ENCODE results near the gene SF3A1.

DNA sequence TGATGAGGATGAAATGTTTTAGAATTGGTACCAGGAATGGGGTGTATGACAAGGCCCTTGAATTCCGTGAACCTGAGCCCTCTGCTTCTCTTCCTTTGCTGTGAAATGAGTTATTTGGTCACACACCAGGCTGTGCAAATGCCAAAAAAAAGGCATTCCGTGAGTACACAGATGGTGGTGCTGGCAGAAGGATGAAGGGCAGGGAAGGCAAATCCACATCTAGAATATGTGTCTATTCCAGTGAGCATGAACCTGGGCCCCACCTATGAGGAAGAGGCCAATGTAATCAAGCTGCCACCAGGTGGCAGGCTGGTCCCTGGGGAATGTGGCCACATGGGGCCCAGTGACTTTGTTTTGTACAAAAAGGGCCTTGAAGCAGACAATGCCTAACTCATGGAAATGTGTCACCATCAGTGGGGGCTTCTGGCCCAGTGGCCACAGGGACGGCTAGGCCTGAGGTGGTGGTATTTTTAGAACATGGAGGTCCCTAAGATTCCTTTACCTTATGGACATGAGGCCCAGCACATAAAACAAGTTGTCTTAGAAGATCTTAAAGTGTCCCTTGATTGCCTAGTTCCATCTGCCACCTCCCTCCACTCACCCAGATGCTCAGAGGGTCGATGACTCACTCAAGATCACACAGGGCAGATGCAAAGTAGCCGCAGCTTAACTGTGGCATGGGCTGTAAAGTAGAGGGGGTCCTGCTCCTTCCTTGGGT is 34.4 kb upstream of the SF3A1 start:
- TF ChIP-seq, protein P1, sequence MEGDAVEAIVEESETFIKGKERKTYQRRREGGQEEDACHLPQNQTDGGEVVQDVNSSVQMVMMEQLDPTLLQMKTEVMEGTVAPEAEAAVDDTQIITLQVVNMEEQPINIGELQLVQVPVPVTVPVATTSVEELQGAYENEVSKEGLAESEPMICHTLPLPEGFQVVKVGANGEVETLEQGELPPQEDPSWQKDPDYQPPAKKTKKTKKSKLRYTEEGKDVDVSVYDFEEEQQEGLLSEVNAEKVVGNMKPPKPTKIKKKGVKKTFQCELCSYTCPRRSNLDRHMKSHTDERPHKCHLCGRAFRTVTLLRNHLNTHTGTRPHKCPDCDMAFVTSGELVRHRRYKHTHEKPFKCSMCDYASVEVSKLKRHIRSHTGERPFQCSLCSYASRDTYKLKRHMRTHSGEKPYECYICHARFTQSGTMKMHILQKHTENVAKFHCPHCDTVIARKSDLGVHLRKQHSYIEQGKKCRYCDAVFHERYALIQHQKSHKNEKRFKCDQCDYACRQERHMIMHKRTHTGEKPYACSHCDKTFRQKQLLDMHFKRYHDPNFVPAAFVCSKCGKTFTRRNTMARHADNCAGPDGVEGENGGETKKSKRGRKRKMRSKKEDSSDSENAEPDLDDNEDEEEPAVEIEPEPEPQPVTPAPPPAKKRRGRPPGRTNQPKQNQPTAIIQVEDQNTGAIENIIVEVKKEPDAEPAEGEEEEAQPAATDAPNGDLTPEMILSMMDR (IDR thresholded peaks at IDR 0.05; ENCODE audit: poor library complexity): peak; percentile 62
- TF ChIP-seq EZH2 (IDR thresholded peaks at IDR 0.05; ENCODE audit: borderline replicate concordance): no peak
- TF ChIP-seq EZH2phosphoT487 (IDR thresholded peaks at IDR 0.05; ENCODE audit: low read depth, severe bottlenecking, unreplicated experiment): no peak

Measured in hepatocyte (in vitro differentiated cells).